AG09309 (cell line): Measurements from ENCODE around the gene ABCA8.

Experiments used
- DNase-seq: peaks from one replicate; pipeline ENCODE4 v3.0.0-alpha.2; 2010; ENCODE audit warnings: low read depth
- H3K4me3 ChIP-seq: 2 replicates; pipeline ENCODE4 v1.5.1; 2011; ENCODE audit warnings: mild to moderate bottlenecking, low read depth, low read length, moderate library complexity; ENCODE audit not compliant: control insufficient read depth
- TF ChIP-seq, protein P1 (sequence below): IDR thresholded peaks from 2 replicates; pipeline ENCODE4 v1.5.1; 2011; ENCODE audit warnings: mild to moderate bottlenecking, low read depth, low read length, inconsistent platforms; ENCODE audit not compliant: insufficient read depth, control insufficient read depth; ENCODE audit errors: missing control alignments

ABCA8 gene

DNA sequence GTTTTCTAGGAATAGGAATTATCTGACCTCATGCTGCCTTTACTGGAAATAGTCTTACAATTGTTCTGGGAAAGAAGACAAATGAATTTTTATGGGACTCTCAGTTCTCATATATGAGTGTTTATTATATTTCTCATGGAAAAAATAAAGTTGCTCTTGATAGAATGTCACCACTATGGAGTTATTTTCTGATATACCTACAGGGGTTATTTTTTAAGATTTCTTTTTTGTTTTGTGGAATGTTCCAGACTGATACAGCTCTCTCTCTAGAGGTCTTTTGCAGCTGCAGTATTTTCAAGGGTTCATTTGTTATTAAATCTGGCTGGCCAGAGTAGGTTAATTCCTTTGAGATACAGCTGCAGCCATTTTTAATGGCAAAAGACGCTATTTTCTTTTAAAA lies 100.7 kb downstream of the ABCA8 start:
- H3K4me3 ChIP-seq, result no peak overlapping the region
- DNase-seq, result no peak
- TF ChIP-seq, protein P1, sequence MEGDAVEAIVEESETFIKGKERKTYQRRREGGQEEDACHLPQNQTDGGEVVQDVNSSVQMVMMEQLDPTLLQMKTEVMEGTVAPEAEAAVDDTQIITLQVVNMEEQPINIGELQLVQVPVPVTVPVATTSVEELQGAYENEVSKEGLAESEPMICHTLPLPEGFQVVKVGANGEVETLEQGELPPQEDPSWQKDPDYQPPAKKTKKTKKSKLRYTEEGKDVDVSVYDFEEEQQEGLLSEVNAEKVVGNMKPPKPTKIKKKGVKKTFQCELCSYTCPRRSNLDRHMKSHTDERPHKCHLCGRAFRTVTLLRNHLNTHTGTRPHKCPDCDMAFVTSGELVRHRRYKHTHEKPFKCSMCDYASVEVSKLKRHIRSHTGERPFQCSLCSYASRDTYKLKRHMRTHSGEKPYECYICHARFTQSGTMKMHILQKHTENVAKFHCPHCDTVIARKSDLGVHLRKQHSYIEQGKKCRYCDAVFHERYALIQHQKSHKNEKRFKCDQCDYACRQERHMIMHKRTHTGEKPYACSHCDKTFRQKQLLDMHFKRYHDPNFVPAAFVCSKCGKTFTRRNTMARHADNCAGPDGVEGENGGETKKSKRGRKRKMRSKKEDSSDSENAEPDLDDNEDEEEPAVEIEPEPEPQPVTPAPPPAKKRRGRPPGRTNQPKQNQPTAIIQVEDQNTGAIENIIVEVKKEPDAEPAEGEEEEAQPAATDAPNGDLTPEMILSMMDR, result no peak

DNA sequence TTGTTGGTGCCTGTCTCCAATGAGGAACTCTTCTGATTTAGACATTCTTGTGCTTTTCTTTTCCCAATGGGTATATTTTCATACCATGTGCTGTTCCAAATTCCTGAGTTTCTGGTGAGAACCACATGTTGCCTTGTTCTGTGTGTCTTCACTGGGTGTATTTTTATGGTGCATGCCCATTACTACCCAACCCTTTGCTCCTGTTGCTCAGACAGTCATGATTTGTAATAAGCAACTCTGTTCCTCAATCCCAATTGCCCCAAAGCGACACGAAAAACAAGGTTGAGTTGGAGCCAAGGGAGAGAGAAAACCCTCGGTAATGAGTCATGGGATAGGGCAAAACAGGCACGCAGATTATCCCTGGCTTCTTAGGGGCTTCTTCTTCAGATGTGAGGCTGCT lies 101.8 kb downstream of the ABCA8 start:
- H3K4me3 ChIP-seq, result no peak overlapping the region
- no peak for DNase-seq
- TF ChIP-seq, protein P1, result no peak

DNA sequence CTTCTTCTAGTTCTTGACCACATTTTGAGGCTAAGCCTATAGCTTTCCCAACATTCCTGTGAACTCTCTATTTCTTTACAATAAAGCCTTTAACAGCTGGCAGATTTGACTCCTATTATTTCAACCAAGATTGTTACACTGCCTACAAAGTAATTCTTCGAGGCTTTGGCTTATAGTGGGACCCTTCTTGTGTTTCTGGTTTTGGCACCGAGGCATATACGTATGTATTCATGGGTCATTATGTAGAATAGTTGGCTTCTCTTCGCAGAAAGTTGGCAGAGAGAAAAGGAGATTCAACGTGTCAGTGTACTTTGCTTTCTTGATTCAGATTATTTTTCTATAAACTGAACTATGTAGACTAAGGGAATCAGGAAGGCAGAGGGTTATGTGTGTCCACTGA lies 102.2 kb downstream of the ABCA8 start:
- H3K4me3 ChIP-seq, result no peak overlapping the region
- TF ChIP-seq, protein P1, result no peak
- no peak for DNase-seq

DNA sequence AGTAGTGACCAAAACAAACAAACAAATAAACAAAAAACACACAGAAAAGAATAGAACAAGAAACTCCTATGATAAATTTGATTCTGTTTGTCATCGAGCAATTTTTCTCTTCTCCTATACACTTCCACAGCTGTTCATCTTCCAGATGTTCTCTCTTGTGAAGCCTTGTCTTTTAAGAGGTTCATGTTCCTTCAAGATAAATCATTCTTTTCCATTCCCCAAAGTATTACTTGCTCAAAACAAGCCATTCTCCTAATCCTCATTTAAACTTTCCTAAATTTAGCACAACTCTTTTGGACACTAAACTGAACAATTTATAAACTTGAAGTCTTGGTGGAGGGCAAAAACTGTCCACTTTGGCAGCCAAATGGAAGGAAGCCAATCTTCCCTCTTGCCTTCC lies 103.3 kb downstream of the ABCA8 start:
- H3K4me3 ChIP-seq, result no peak overlapping the region
- TF ChIP-seq, protein P1, result no peak
- DNase-seq, result no peak

DNA sequence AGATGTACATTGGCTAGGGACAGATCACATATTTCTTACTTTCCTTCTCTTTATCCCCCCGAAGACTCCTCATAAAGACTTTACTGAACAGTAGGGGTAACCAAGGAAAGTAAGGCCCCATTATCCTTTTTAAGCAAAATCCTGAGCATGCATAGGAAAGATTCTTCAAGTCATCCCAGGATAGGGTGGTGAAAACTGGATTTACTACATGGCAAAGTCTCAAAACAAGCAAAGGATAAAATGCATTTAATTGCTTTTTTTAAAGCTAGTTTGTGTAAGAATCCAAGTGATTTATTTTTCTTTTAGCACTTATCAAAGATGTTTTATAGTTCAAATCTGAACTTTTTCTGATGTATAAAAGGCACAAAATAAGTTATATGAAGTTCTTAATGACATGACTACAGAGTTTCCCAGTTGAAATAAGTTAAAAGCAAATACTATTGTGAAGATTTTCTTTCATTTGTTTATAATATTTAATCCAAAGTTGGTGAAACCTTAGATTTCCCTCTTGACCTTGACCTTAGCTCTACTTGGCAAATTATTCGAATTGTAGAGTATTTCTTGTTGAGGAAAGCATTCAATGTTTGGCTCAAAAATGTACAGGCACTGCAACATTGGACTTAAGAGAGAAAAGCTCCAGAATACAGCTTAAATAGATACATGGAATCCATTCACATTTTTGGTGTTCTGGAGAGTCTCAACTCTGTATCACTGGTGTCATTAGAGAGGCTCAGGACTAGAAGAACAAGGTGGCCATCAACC lies 104.3 kb downstream of the ABCA8 start:
- TF ChIP-seq, protein P1, result no peak
- no peak overlapping the region for H3K4me3 ChIP-seq
- no peak for DNase-seq

DNA sequence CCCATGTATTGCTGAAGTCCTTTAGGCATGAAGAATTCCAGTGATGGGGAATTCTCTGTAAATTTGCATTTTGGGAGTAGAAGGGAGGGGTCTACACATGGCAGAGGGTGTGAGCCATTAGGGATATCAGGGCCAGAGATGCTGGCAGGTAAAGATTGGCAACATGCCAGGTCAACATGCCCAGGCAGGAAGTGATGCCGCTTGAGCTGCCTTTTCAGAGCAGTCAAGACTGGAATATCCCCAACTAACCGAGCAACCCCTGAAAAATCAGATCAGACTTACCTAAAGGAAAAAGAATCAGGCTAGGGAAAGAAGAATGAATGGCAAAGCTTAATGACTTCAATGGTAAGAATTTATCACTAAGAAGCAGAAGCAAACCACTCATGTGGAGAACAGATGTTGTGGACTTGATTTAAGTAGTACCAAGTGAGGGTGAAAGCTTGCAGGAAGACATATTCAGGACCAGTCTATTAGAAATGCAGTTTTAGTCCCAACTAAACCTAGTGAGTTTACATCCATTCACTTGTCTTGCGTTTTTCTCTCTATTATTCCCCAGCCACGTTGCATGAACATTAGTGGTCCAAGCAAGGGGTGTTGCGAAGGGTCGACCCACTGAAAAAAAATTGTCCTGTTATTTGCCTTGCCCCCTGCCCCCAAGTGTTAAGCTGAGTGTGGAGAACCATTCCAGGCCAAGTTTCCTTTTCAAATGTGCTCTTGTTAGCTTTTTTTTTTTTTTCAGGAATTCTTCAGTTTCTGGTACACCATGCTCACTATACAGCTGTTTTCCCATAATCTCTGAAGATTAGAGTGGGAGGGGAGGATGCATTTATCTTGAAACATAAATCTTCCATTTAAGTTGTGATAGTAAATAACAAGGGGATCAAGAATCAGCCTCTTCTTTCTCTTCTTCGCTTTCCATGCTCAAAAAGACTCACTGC lies 105.2 kb downstream of the ABCA8 start:
- no peak for DNase-seq
- no peak overlapping the region for H3K4me3 ChIP-seq
- TF ChIP-seq, protein P1, result no peak
